Measurements from ENCODE around the gene TANK. TPM values are rescaled to one million over a fixed set of nuclear protein-coding genes. Genes with fewer than 3 reads are reported as not detected.

TANK gene
- total and polyA plus RNA-seq, 2 experiments from 2014 or later = 17.9 to 33.2 TPM

GRCh38 chr2:161141033-161141432 is 19.2 kb upstream of the TANK start:
- no peak for TF ChIP-seq CTCF (IDR thresholded peaks at IDR 0.05; ENCODE audit: low read depth, low read length)

DNA sequence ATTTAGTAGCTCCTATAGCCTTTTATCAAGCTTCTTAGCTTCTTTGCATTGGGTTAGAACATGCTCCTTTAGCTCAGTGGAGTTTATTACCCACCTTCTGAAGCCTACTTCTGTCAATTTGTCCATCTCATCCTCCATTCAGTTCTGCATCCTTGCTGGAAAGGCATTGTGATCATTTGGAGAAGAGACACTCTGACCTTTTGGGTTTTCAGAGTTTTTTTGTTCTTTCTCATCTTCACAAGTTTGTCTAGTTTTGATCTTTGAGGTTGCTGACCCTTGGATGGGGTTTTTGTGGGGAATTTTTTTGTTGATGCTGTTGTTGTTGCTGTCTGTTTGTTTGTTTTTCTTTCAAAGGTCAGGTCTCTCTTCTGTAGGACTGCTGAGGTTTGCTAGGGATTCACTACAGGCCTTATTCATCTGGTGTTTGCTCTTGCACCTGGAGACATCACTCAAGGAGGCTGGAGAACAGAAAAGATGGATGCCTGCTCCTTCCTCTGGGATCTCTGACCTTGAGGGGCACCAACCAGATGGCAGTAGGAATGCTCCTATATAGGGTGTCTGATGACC is 13.9 kb upstream of the TANK start:
- DNase-seq (ENCODE audit: low read depth in 1 of 2, low spot score in 1 of 2) = no peak
- no peaks in the 10 kb centered on the region for H3K4me1 ChIP-seq (ENCODE audit: low read depth)
- no peak for TF ChIP-seq CTCF (IDR thresholded peaks at IDR 0.05; ENCODE audit: low read depth, low read length)
- H3K27ac ChIP-seq = no peak overlapping the region
- no peaks in the 10 kb centered on the region for H3K27me3 ChIP-seq
- no peaks in the 10 kb centered on the region for H3K9me3 ChIP-seq (ENCODE audit: low read depth)
- no peak overlapping the region for H3K4me3 ChIP-seq
- no peaks in the 10 kb centered on the region for H3K36me3 ChIP-seq

More at GRCh38 chr2:161141033-161141432, 19.2 kb upstream of the TANK start:
- DNase-seq (ENCODE audit: low read depth in 1 of 2, low spot score in 1 of 2) = no peak
- H3K27me3 ChIP-seq = no peaks in the 10 kb centered on the region
- H3K4me3 ChIP-seq = no peak overlapping the region
- peaks cover 3% of the 10 kb centered on the region for H3K4me1 ChIP-seq (ENCODE audit: low read depth)
- no peaks in the 10 kb centered on the region for H3K9me3 ChIP-seq (ENCODE audit: low read depth)
- no peaks in the 10 kb centered on the region for H3K36me3 ChIP-seq
- no peak overlapping the region for H3K27ac ChIP-seq

DNA sequence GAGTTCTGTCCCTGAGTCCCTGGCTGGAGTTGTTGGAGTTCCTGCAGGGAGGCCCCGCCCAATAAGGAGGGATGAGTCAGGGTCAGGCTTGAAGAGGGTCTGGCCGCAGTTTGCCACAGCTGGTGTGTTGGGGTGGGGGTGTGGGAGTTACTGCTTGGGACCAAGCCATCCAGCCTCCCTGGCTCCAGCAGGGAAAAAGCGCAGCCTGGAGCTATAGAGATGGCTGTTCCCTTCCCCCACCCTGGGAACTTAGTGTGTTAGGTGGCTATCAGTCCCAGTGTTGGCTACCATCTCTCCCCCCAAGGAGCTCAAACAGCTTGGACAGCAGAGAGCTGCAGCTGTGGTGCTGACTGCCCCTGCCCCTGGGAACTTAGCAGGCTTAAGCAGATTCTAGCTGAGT is 13.2 kb upstream of the TANK start:
- H3K9me3 ChIP-seq (ENCODE audit: low read depth) = no peaks in the 10 kb centered on the region
- TF ChIP-seq CTCF (IDR thresholded peaks at IDR 0.05; ENCODE audit: low read depth, low read length) = no peak
- H3K27ac ChIP-seq = no peak overlapping the region
- no peaks in the 10 kb centered on the region for H3K4me1 ChIP-seq (ENCODE audit: low read depth)
- H3K36me3 ChIP-seq = no peaks in the 10 kb centered on the region
- H3K27me3 ChIP-seq = no peaks in the 10 kb centered on the region
- no peak for DNase-seq (ENCODE audit: low read depth in 1 of 2, low spot score in 1 of 2)
- no peak overlapping the region for H3K4me3 ChIP-seq

GRCh38 chr2:161147856-161148255 is 12.4 kb upstream of the TANK start:
- no peak for TF ChIP-seq CTCF (IDR thresholded peaks at IDR 0.05; ENCODE audit: low read depth, low read length)
- Histone ChIP-seq H3K4me3 (no peak overlapping the region), H3K36me3 (no peaks in the 10 kb centered on the region), H3K27me3 (no peaks in the 10 kb centered on the region), H3K27ac (no peak overlapping the region), H3K9me3 (ENCODE audit: low read depth) (no peaks in the 10 kb centered on the region), H3K4me1 (ENCODE audit: low read depth) (no peaks in the 10 kb centered on the region)
- DNase-seq (ENCODE audit: low read depth in 1 of 2, low spot score in 1 of 2) = no peak

GRCh38 chr2:161150704-161151103 is 9.5 kb upstream of the TANK start:
- Histone ChIP-seq H3K9me3 (ENCODE audit: low read depth) (no peaks in the 10 kb centered on the region), H3K27me3 (no peaks in the 10 kb centered on the region), H3K36me3 (no peaks in the 10 kb centered on the region), H3K4me1 (ENCODE audit: low read depth) (no peaks in the 10 kb centered on the region), H3K27ac (no peak overlapping the region), H3K4me3 (no peak overlapping the region)
- DNase-seq (ENCODE audit: low read depth in 1 of 2, low spot score in 1 of 2) = no peak
- no peak for TF ChIP-seq CTCF (IDR thresholded peaks at IDR 0.05; ENCODE audit: low read depth, low read length)

All from cardiac muscle cell (in vitro differentiated cells and primary cell).